Skeletal muscle tissue (tissue), 4 donors: ENCODE measurements around the gene UGT1A8. TPM values are rescaled to one million over a fixed set of nuclear protein-coding genes. Genes with fewer than 3 reads are reported as not detected.
"Not testable (repeated sequence)": the region's sequence is repeated elsewhere in the genome, so short reads cannot be mapped to it uniquely, and the experiment has no call there.

Experiments
- H3K27ac ChIP-seq: one replicate; pipeline ENCODE4 v1.7.0; 2013; ENCODE audit warnings: mild to moderate bottlenecking, low read depth, low read length, inconsistent platforms
- H3K27me3 ChIP-seq, 3 donors: one replicate each; pipeline ENCODE4 v1.7.0; 2013; ENCODE audit warnings: low read length in 3 of 3; ENCODE audit not compliant: control insufficient read depth in 3 of 3, insufficient read depth in 3 of 3
- H3K36me3 ChIP-seq, 3 donors: one replicate each; pipeline ENCODE4 v1.7.0; 2013; ENCODE audit warnings: low read length in 3 of 3; ENCODE audit not compliant: control insufficient read depth in 3 of 3, insufficient read depth in 3 of 3
- H3K4me1 ChIP-seq, 3 donors: one replicate each; pipeline ENCODE4 v1.7.0; 2013; ENCODE audit warnings: low read length in 3 of 3, mild to moderate bottlenecking in 3 of 3; ENCODE audit not compliant: control insufficient read depth in 3 of 3, insufficient read depth in 3 of 3
- H3K4me3 ChIP-seq, 3 donors: one replicate each; pipeline ENCODE4 v1.7.0; 2013; ENCODE audit warnings: low read length in 3 of 3
- H3K9ac ChIP-seq, 3 donors: one replicate each; pipeline ENCODE4 v1.7.0; 2013; ENCODE audit warnings: low read length in 3 of 3, mild to moderate bottlenecking in 3 of 3, moderate library complexity in 2 of 3, low read depth in 1 of 3
- H3K9me3 ChIP-seq, 3 donors: one replicate each; pipeline ENCODE4 v1.7.0; 2013; ENCODE audit warnings: low read length in 3 of 3; ENCODE audit not compliant: control insufficient read depth in 3 of 3
- total RNA-seq: library from RNA; depleted of rRNA; stranded (reverse); fragments of >200 nt; gene quantifications from one replicate; pipeline ENCODE4 v1.2.3, GENCODE V29; 2014
- donor health status: Osteomylitis.

Gene UGT1A8
- not detected for total RNA-seq

- H3K4me1 ChIP-seq, H3K27ac ChIP-seq, H3K9ac ChIP-seq, H3K4me3 ChIP-seq, H3K27me3 ChIP-seq, H3K36me3 ChIP-seq, H3K9me3 ChIP-seq: not testable (repeated sequence)
Measured at GRCh38 chr2:233617476-233617875, at the start of gene UGT1A8. TSS of gene UGT1A8 (plus strand) at chr2:233617633. CDS start at chr2:233617708, 75 bp downstream.

DNA sequence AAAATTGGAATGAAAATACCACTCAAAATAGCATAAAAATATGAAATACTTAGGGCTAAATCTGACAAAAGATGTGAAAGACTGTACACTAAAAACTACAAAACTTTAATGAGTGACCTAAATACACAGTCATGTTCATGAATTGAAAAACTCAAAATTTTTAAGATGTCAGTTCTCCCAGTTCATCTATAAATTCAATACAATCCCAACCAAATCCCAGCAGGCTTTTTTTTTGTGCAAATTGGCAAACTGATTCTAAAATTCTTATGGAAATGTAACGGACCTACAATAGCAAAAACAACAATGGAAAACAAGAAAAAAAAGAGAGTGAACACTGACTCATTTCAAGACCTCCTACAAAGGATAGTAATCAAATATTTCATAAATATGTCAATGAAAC lies 46.4 kb upstream of the UGT1A8 start:
- Histone ChIP-seq H3K9ac (no peak overlapping the region), H3K27ac (no peak overlapping the region), H3K4me1 (no peaks in the 10 kb centered on the region), H3K4me3 (no peak overlapping the region), H3K9me3 (no peaks in the 10 kb centered on the region), H3K27me3 (no peaks in the 10 kb centered on the region), H3K36me3 (no peaks in the 10 kb centered on the region)

DNA sequence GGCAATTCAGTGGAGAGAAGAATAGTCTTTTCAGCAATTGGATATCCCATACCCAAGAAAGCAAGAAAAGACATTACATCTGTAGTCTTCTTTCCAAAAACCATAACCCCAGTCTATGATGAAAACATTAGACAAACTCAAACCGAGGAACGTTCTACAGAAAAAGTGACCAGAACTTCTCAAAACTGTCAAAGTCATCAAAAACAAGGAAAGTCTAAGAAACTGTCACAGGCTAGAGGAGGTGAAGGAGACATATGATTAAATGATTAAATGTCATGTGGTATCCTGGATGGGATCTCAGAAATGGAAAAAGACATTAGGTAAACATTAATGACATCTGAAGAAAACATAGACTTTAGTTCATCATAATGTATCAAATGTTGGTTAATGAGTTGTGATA lies 46.0 kb upstream of the UGT1A8 start:
- no peaks in the 10 kb centered on the region for H3K36me3 ChIP-seq
- H3K9me3 ChIP-seq = no peaks in the 10 kb centered on the region
- no peaks in the 10 kb centered on the region for H3K4me1 ChIP-seq
- H3K9ac ChIP-seq = no peak overlapping the region
- H3K4me3 ChIP-seq = no peak overlapping the region
- no peaks in the 10 kb centered on the region for H3K27me3 ChIP-seq
- no peak overlapping the region for H3K27ac ChIP-seq

GRCh38 chr2:233572468-233572867 lies 45.0 kb upstream of the UGT1A8 start:
- Histone ChIP-seq H3K27ac (no peak overlapping the region), H3K9me3 (no peaks in the 10 kb centered on the region)

GRCh38 chr2:233577341-233577740 lies 40.1 kb upstream of the UGT1A8 start:
- H3K9me3 ChIP-seq, H3K27ac ChIP-seq, H3K9ac ChIP-seq, H3K4me1 ChIP-seq, H3K36me3 ChIP-seq, H3K27me3 ChIP-seq, H3K4me3 ChIP-seq: not testable (repeated sequence)

More at GRCh38 chr2:233572468-233572867, 45.0 kb upstream of the UGT1A8 start:
- no peaks in the 10 kb centered on the region for H3K36me3 ChIP-seq
- no peak overlapping the region for H3K4me3 ChIP-seq
- no peaks in the 10 kb centered on the region for H3K4me1 ChIP-seq
- H3K9ac ChIP-seq = no peak overlapping the region
- H3K27me3 ChIP-seq = no peaks in the 10 kb centered on the region

DNA sequence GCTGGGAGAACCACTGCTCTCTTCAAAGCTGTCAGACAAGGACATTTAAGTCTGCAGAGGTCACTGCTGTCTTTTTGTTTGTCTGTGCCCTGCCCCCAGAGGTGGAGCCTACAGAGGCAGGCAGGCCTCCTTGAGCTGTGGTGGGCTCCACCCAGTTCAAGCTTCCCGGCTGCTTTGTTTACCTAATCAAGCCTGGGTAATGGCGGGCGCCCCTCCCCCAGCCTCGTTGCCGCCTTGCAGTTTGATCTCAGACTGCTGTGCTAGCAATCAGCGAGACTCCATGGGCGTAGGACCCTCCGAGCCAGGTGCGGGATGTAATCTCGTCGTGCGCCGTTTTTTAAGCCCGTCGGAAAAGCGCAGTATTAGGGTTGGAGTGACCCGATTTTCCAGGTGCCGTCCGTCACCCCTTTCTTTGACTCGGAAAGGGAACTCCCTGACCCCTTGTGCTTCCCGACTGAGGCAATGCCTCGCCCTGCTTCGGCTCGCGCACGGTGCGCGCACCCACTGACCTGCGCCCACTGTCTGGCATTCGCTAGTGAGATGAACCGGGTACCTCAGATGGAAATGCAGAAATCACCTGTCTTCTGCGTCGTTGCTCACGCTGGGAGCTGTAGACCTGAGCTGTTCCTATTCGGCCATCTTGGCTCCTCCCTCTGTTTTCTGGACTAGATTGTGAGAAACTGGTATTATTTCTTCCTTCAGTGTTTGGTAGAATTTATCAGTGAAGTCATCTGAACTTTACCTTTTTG lies 34.0 kb upstream of the UGT1A8 start:
- not testable (repeated sequence) for H3K4me1 ChIP-seq, H3K9ac ChIP-seq, H3K4me3 ChIP-seq, H3K27ac ChIP-seq, H3K36me3 ChIP-seq, H3K9me3 ChIP-seq, H3K27me3 ChIP-seq

DNA sequence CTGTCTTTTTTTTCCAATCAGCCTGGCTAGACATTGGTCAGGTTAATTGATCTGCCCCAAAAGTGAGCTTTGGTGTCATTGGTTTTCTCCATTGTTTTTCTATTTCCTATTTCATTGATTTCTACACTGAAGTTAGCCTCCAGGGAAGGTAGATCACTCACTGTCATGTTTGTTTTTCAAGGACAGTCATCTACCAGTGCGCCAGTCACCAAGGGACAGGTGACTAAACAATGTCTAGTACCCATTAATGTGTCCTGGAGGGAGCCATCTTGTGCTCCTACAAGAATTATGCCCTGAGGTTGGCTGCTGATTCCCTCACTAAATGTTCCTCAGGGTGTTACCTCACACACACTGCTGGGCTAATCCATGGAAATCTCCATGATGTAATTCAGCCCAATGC lies 33.2 kb upstream of the UGT1A8 start:
- Histone ChIP-seq H3K9me3 (no peaks in the 10 kb centered on the region), H3K27me3 (peaks cover 0 to 7% (median 0%) of the 10 kb centered on the region in 3 donors), H3K36me3 (no peaks in the 10 kb centered on the region), H3K4me1 (no peaks in the 10 kb centered on the region), H3K27ac (no peak overlapping the region), H3K4me3 (no peak overlapping the region), H3K9ac (no peak overlapping the region)

DNA sequence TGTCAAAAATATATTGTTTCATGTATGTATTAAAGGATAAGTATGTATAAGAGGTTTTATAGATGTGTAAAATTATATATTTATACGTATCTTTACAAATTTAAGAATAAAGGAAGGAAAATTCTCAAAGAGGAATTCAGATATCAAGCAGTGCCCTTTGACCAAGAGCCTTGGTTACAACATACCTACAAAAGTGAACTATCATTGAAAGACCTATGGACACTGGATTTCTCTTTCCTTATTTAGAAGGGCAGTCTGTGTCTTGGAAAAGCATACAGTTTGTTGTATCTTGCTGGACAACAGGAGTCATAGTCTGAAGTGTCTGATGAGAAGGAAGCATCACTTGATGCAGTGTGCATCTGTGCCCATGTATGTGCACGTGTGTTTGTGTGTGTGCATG lies 29.0 kb upstream of the UGT1A8 start:
- Histone ChIP-seq H3K27ac (no peak overlapping the region), H3K9ac (no peak overlapping the region), H3K4me1 (no peaks in the 10 kb centered on the region), H3K9me3 (no peaks in the 10 kb centered on the region), H3K27me3 (peaks cover 0 to 7% (median 0%) of the 10 kb centered on the region in 3 donors), H3K36me3 (no peaks in the 10 kb centered on the region), H3K4me3 (no peak overlapping the region)

GRCh38 chr2:233592706-233593105 lies 24.7 kb upstream of the UGT1A8 start:
- H3K9ac ChIP-seq, H3K27ac ChIP-seq, H3K4me1 ChIP-seq, H3K4me3 ChIP-seq, H3K9me3 ChIP-seq, H3K27me3 ChIP-seq, H3K36me3 ChIP-seq: not testable (repeated sequence)

DNA sequence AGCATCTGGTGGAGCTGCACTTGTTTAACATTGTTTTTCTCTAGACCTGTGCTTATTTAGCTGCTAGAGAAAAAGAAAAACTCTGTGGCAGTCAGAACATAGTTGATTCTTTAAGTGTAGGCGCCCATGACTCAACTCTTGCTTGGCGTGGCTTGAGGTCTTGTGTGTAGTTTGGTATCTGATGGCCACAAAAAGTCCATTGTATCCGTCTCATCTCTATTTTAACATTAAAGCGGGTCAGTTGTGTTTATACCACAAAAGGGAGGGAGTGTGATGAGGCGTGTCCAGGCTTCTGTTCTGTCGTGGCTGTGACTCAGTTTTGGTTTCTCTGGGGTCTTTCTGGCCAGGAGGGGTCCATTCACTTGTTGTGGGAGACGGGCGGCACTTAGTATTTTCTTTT lies 24.2 kb upstream of the UGT1A8 start:
- H3K9ac ChIP-seq = no peak overlapping the region
- no peak overlapping the region for H3K4me3 ChIP-seq
- H3K27ac ChIP-seq = no peak overlapping the region
- no peaks in the 10 kb centered on the region for H3K4me1 ChIP-seq
- no peaks in the 10 kb centered on the region for H3K9me3 ChIP-seq
- H3K27me3 ChIP-seq = no peaks in the 10 kb centered on the region
- H3K36me3 ChIP-seq = no peaks in the 10 kb centered on the region
